Subcutaneous adipose tissue (tissue), 4 donors: ENCODE measurements around the gene SYNGR2. TPM values are rescaled to one million over a fixed set of nuclear protein-coding genes. Genes with fewer than 3 reads are reported as not detected.

Source experiments
- CTCF ChIP-seq: fragments of 450-650 bp; IDR thresholded peaks from one replicate; pipeline ENCODE4 v1.5.1; 2016; ENCODE audit warnings: low read depth, mild to moderate bottlenecking, control low read depth, antibody characterized with exemption, moderate library complexity
- total RNA-seq, 4 donors: library from RNA; depleted of rRNA; stranded (reverse); fragments of >200 nt; gene quantifications; one replicate each; pipeline ENCODE4 v1.1.0, GENCODE V29; 2016

SYNGR2 gene
- total RNA-seq, 4 donors from 2014 or later = 33.0 to 80.6 (median 50.1) TPM

GRCh38 chr17:78134899-78135385 is 33.4 kb upstream of the SYNGR2 start:
- no peak for TF ChIP-seq CTCF

GRCh38 chr17:78135858-78136500 is 32.4 kb upstream of the SYNGR2 start:
- TF ChIP-seq CTCF = no peak

GRCh38 chr17:78137392-78138203 is 30.8 kb upstream of the SYNGR2 start:
- no peak for TF ChIP-seq CTCF

GRCh38 chr17:78138204-78139060 is 29.9 kb upstream of the SYNGR2 start:
- no peak for TF ChIP-seq CTCF

GRCh38 chr17:78140169-78141051 is 28.0 kb upstream of the SYNGR2 start:
- TF ChIP-seq CTCF = no peak

- no peak for TF ChIP-seq CTCF
Measured at GRCh38 chr17:78141437-78142118, 26.8 kb upstream of the SYNGR2 start.
